ENCODE measurements around the gene TBC1D7.

Gene TBC1D7

GRCh38 chr6:13296536-13296997 lies 31.8 kb downstream of the TBC1D7 start:
- TF ChIP-seq CTCF (IDR thresholded peaks at IDR 0.05; ENCODE audit: low read length, missing control alignments): no peak
- DNase-seq (ENCODE audit: low read depth): no peak
- H3K4me3 ChIP-seq (replicated peaks; ENCODE audit: low read depth, low read length): no peak overlapping the region

GRCh38 chr6:13295576-13295975 lies 32.8 kb downstream of the TBC1D7 start:
- no peak for DNase-seq (ENCODE audit: low read depth)
- TF ChIP-seq CTCF (IDR thresholded peaks at IDR 0.05; ENCODE audit: low read length, missing control alignments): no peak
- no peak overlapping the region for H3K4me3 ChIP-seq (replicated peaks; ENCODE audit: low read depth, low read length)

GRCh38 chr6:13294499-13295069 lies 33.8 kb downstream of the TBC1D7 start:
- no peak overlapping the region for H3K4me3 ChIP-seq (replicated peaks; ENCODE audit: low read depth, low read length)
- no peak for TF ChIP-seq CTCF (IDR thresholded peaks at IDR 0.05; ENCODE audit: low read length, missing control alignments)
- peak; percentile 14 for DNase-seq (ENCODE audit: low read depth)

- no peak for TF ChIP-seq CTCF (IDR thresholded peaks at IDR 0.05; ENCODE audit: low read length, missing control alignments)
- no peak for DNase-seq (ENCODE audit: low read depth)
Measured at GRCh38 chr6:13292774-13293173, 35.6 kb downstream of the TBC1D7 start.

GRCh38 chr6:13290335-13290734 lies 38.0 kb downstream of the TBC1D7 start:
- no peak overlapping the region for H3K4me3 ChIP-seq (replicated peaks; ENCODE audit: low read depth, low read length)
- no peak for DNase-seq (ENCODE audit: low read depth)
- TF ChIP-seq CTCF (IDR thresholded peaks at IDR 0.05; ENCODE audit: low read length, missing control alignments): no peak

More at GRCh38 chr6:13292774-13293173, 35.6 kb downstream of the TBC1D7 start:
- no peak overlapping the region for H3K4me3 ChIP-seq (replicated peaks; ENCODE audit: low read depth, low read length)

GRCh38 chr6:13289789-13290318 lies 38.5 kb downstream of the TBC1D7 start:
- no peak for TF ChIP-seq CTCF (IDR thresholded peaks at IDR 0.05; ENCODE audit: low read length, missing control alignments)
- H3K4me3 ChIP-seq (replicated peaks; ENCODE audit: low read depth, low read length): no peak overlapping the region
- no peak for DNase-seq (ENCODE audit: low read depth)

GRCh38 chr6:13288969-13289391 lies 39.4 kb downstream of the TBC1D7 start:
- no peak for TF ChIP-seq CTCF (IDR thresholded peaks at IDR 0.05; ENCODE audit: low read length, missing control alignments)
- DNase-seq (ENCODE audit: low read depth): no peak
- no peak overlapping the region for H3K4me3 ChIP-seq (replicated peaks; ENCODE audit: low read depth, low read length)

Data from fibroblast of pulmonary artery (primary cell).